ENCODE data around the gene C13orf46.
A peak's percentile ranks its signal among the peaks of the same experiment; 100 is the strongest.

The C13orf46 gene

GRCh38 chr13:113963376-113963775 is 10.5 kb downstream of the C13orf46 start:
- Histone ChIP-seq H3K4me1 (ENCODE audit: control extremely low read depth in 1 of 4, control insufficient read depth in 4 of 4, insufficient read depth in 4 of 4, low read length in 3 of 4) (no peaks in the 10 kb centered on the region), H3K36me3 (ENCODE audit: control insufficient read depth in 4 of 4, insufficient read depth in 4 of 4, low read length in 3 of 4) (no peaks in the 10 kb centered on the region), H3K27ac (ENCODE audit: insufficient read depth in 1 of 2, low read depth in 1 of 2, low read length in 2 of 2, poor library complexity in 1 of 2, severe bottlenecking in 2 of 2) (no peak overlapping the region), H3K27me3 (replicated peaks in 2 of 5; ENCODE audit: control insufficient read depth in 4 of 5, insufficient read depth in 5 of 5, low read length in 4 of 5) (no peaks in the 10 kb centered on the region), H3K9me3 (ENCODE audit: control extremely low read depth in 1 of 5, control insufficient read depth in 4 of 5, insufficient read depth in 2 of 5, low read depth in 1 of 5, low read length in 4 of 5) (peaks cover 0 to 14% (median 6%) of the 10 kb centered on the region in 5 experiments), H3K4me3 (ENCODE audit: control insufficient read depth in 1 of 7, extremely low read depth in 1 of 7, insufficient read depth in 4 of 7, low read depth in 2 of 7, low read length in 6 of 7) (no peak overlapping the region)
- DNase-seq = no peak
- ChIA-PET CTCF (no interaction called here), POLR2A (no interaction called here)
- WGBS (ENCODE audit: insufficient coverage) = 80% methylated on average over 7 of the region's 16 CpGs

GRCh38 chr13:113962975-113963374 is 10.9 kb downstream of the C13orf46 start:
- ChIA-PET POLR2A (no interaction called here), CTCF (interaction anchor here (0.7 kb wide), 1 partner anchor 10 kb away, joined by 3 read pairs; no protein-coding TSS in a partner anchor)
- Histone ChIP-seq H3K27me3 (replicated peaks in 2 of 5; ENCODE audit: control insufficient read depth in 4 of 5, insufficient read depth in 5 of 5, low read length in 4 of 5) (no peaks in the 10 kb centered on the region), H3K4me1 (ENCODE audit: control extremely low read depth in 1 of 4, control insufficient read depth in 4 of 4, insufficient read depth in 4 of 4, low read length in 3 of 4) (no peaks in the 10 kb centered on the region), H3K27ac (ENCODE audit: insufficient read depth in 1 of 2, low read depth in 1 of 2, low read length in 2 of 2, poor library complexity in 1 of 2, severe bottlenecking in 2 of 2) (no peak overlapping the region), H3K36me3 (ENCODE audit: control insufficient read depth in 4 of 4, insufficient read depth in 4 of 4, low read length in 3 of 4) (no peaks in the 10 kb centered on the region), H3K9me3 (ENCODE audit: control extremely low read depth in 1 of 5, control insufficient read depth in 4 of 5, insufficient read depth in 2 of 5, low read depth in 1 of 5, low read length in 4 of 5) (peaks cover 0 to 14% (median 6%) of the 10 kb centered on the region in 5 experiments), H3K4me3 (ENCODE audit: control insufficient read depth in 1 of 7, extremely low read depth in 1 of 7, insufficient read depth in 4 of 7, low read depth in 2 of 7, low read length in 6 of 7) (no peak overlapping the region)
- WGBS (ENCODE audit: insufficient coverage) = 89% methylated on average over 9 of the region's 17 CpGs
- DNase-seq = no peak

GRCh38 chr13:113962386-113962785 is 11.5 kb downstream of the C13orf46 start:
- Histone ChIP-seq H3K36me3 (ENCODE audit: control insufficient read depth in 4 of 4, insufficient read depth in 4 of 4, low read length in 3 of 4) (no peaks in the 10 kb centered on the region), H3K9me3 (ENCODE audit: control extremely low read depth in 1 of 5, control insufficient read depth in 4 of 5, insufficient read depth in 2 of 5, low read depth in 1 of 5, low read length in 4 of 5) (peaks cover 0 to 14% (median 6%) of the 10 kb centered on the region in 5 experiments), H3K27ac (ENCODE audit: insufficient read depth in 1 of 2, low read depth in 1 of 2, low read length in 2 of 2, poor library complexity in 1 of 2, severe bottlenecking in 2 of 2) (no peak overlapping the region), H3K4me3 (ENCODE audit: control insufficient read depth in 1 of 7, extremely low read depth in 1 of 7, insufficient read depth in 4 of 7, low read depth in 2 of 7, low read length in 6 of 7) (no peak overlapping the region), H3K4me1 (ENCODE audit: control extremely low read depth in 1 of 4, control insufficient read depth in 4 of 4, insufficient read depth in 4 of 4, low read length in 3 of 4) (no peaks in the 10 kb centered on the region), H3K27me3 (replicated peaks in 2 of 5; ENCODE audit: control insufficient read depth in 4 of 5, insufficient read depth in 5 of 5, low read length in 4 of 5) (no peaks in the 10 kb centered on the region)
- CTCF ChIA-PET = interaction anchor here (0.7 kb wide), 1 partner anchor 11 kb away, joined by 3 read pairs; no protein-coding TSS in a partner anchor
- 87% methylated on average over 11 of the region's 11 CpGs for WGBS (ENCODE audit: insufficient coverage)
- POLR2A ChIA-PET = no interaction called here
- no peak for DNase-seq

- CTCF ChIA-PET = interaction anchor here (1.2 kb wide), 1 partner anchor 14 kb away, joined by 4 read pairs; no protein-coding TSS in a partner anchor
- H3K36me3 ChIP-seq (ENCODE audit: control insufficient read depth in 4 of 4, insufficient read depth in 4 of 4, low read length in 3 of 4) = no peaks in the 10 kb centered on the region
- peaks cover 0 to 14% (median 6%) of the 10 kb centered on the region in 5 experiments for H3K9me3 ChIP-seq (ENCODE audit: control extremely low read depth in 1 of 5, control insufficient read depth in 4 of 5, insufficient read depth in 2 of 5, low read depth in 1 of 5, low read length in 4 of 5)
- no peaks in the 10 kb centered on the region for H3K4me1 ChIP-seq (ENCODE audit: control extremely low read depth in 1 of 4, control insufficient read depth in 4 of 4, insufficient read depth in 4 of 4, low read length in 3 of 4)
- H3K27me3 ChIP-seq (replicated peaks in 2 of 5; ENCODE audit: control insufficient read depth in 4 of 5, insufficient read depth in 5 of 5, low read length in 4 of 5) = no peaks in the 10 kb centered on the region
- DNase-seq = no peak
- 90% methylated on average over 4 of the region's 6 CpGs for WGBS (ENCODE audit: insufficient coverage)
- no peak overlapping the region for H3K27ac ChIP-seq (ENCODE audit: insufficient read depth in 1 of 2, low read depth in 1 of 2, low read length in 2 of 2, poor library complexity in 1 of 2, severe bottlenecking in 2 of 2)
- H3K4me3 ChIP-seq (ENCODE audit: control insufficient read depth in 1 of 7, extremely low read depth in 1 of 7, insufficient read depth in 4 of 7, low read depth in 2 of 7, low read length in 6 of 7) = no peak overlapping the region
- POLR2A ChIA-PET = no interaction called here
These were observed 13.5 kb downstream of the C13orf46 start for GRCh38 chr13:113960276-113960948.

GRCh38 chr13:113959198-113959597 is 14.7 kb downstream of the C13orf46 start:
- Histone ChIP-seq H3K4me1 (ENCODE audit: control extremely low read depth in 1 of 4, control insufficient read depth in 4 of 4, insufficient read depth in 4 of 4, low read length in 3 of 4) (no peaks in the 10 kb centered on the region), H3K9me3 (ENCODE audit: control extremely low read depth in 1 of 5, control insufficient read depth in 4 of 5, insufficient read depth in 2 of 5, low read depth in 1 of 5, low read length in 4 of 5) (peaks cover 0 to 14% (median 6%) of the 10 kb centered on the region in 5 experiments), H3K27ac (ENCODE audit: insufficient read depth in 1 of 2, low read depth in 1 of 2, low read length in 2 of 2, poor library complexity in 1 of 2, severe bottlenecking in 2 of 2) (no peak overlapping the region), H3K36me3 (ENCODE audit: control insufficient read depth in 4 of 4, insufficient read depth in 4 of 4, low read length in 3 of 4) (no peaks in the 10 kb centered on the region), H3K27me3 (replicated peaks in 2 of 5; ENCODE audit: control insufficient read depth in 4 of 5, insufficient read depth in 5 of 5, low read length in 4 of 5) (no peaks in the 10 kb centered on the region), H3K4me3 (ENCODE audit: control insufficient read depth in 1 of 7, extremely low read depth in 1 of 7, insufficient read depth in 4 of 7, low read depth in 2 of 7, low read length in 6 of 7) (no peak overlapping the region)
- ChIA-PET CTCF (no interaction called here), POLR2A (no interaction called here)
- 100% methylated on average over 1 of the region's 1 CpG for WGBS (ENCODE audit: insufficient coverage)
- DNase-seq = peak in 2 of 3 donors; percentile 35 to 44

- no peaks in the 10 kb centered on the region for H3K27me3 ChIP-seq (replicated peaks in 2 of 5; ENCODE audit: control insufficient read depth in 4 of 5, insufficient read depth in 5 of 5, low read length in 4 of 5)
- H3K9me3 ChIP-seq (ENCODE audit: control extremely low read depth in 1 of 5, control insufficient read depth in 4 of 5, insufficient read depth in 2 of 5, low read depth in 1 of 5, low read length in 4 of 5) = peaks cover 0 to 14% (median 6%) of the 10 kb centered on the region in 5 experiments
- DNase-seq = no peak
- WGBS (ENCODE audit: insufficient coverage) = 99% methylated on average over 21 of the region's 22 CpGs
- no peak overlapping the region for H3K4me3 ChIP-seq (ENCODE audit: control insufficient read depth in 1 of 7, extremely low read depth in 1 of 7, insufficient read depth in 4 of 7, low read depth in 2 of 7, low read length in 6 of 7)
- no peaks in the 10 kb centered on the region for H3K4me1 ChIP-seq (ENCODE audit: control extremely low read depth in 1 of 4, control insufficient read depth in 4 of 4, insufficient read depth in 4 of 4, low read length in 3 of 4)
- H3K27ac ChIP-seq (ENCODE audit: insufficient read depth in 1 of 2, low read depth in 1 of 2, low read length in 2 of 2, poor library complexity in 1 of 2, severe bottlenecking in 2 of 2) = no peak overlapping the region
- ChIA-PET POLR2A (no interaction called here), CTCF (no interaction called here)
- H3K36me3 ChIP-seq (ENCODE audit: control insufficient read depth in 4 of 4, insufficient read depth in 4 of 4, low read length in 3 of 4) = no peaks in the 10 kb centered on the region
These were observed 15.5 kb downstream of the C13orf46 start for GRCh38 chr13:113958373-113958772.

- no peak for DNase-seq
- Histone ChIP-seq H3K27ac (ENCODE audit: insufficient read depth in 1 of 2, low read depth in 1 of 2, low read length in 2 of 2, poor library complexity in 1 of 2, severe bottlenecking in 2 of 2) (no peak overlapping the region), H3K36me3 (ENCODE audit: control insufficient read depth in 4 of 4, insufficient read depth in 4 of 4, low read length in 3 of 4) (no peaks in the 10 kb centered on the region), H3K4me1 (ENCODE audit: control extremely low read depth in 1 of 4, control insufficient read depth in 4 of 4, insufficient read depth in 4 of 4, low read length in 3 of 4) (peaks cover 0 to 3% (median under 1%) of the 10 kb centered on the region in 4 experiments), H3K27me3 (replicated peaks in 2 of 5; ENCODE audit: control insufficient read depth in 4 of 5, insufficient read depth in 5 of 5, low read length in 4 of 5) (no peaks in the 10 kb centered on the region), H3K9me3 (ENCODE audit: control extremely low read depth in 1 of 5, control insufficient read depth in 4 of 5, insufficient read depth in 2 of 5, low read depth in 1 of 5, low read length in 4 of 5) (peaks cover 0 to 13% (median 6%) of the 10 kb centered on the region in 5 experiments), H3K4me3 (ENCODE audit: control insufficient read depth in 1 of 7, extremely low read depth in 1 of 7, insufficient read depth in 4 of 7, low read depth in 2 of 7, low read length in 6 of 7) (no peak overlapping the region)
- ChIA-PET CTCF (no interaction called here), POLR2A (no interaction called here)
- WGBS (ENCODE audit: insufficient coverage) = 93% methylated on average over 14 of the region's 14 CpGs
These were observed 17.3 kb downstream of the C13orf46 start for GRCh38 chr13:113956571-113956970.

Data from common myeloid progenitor, CD34-positive (primary cell).